ENCODE measurements around the gene SALL3.

GRCh38 chr18:78995740-78996395, 16.2 kb downstream of the SALL3 start:
- TF ChIP-seq GATA2 (IDR thresholded peaks at IDR 0.05; ENCODE audit: low read depth, low read length), result no peak
- TF ChIP-seq GATA3 (IDR thresholded peaks at IDR 0.05; ENCODE audit: low read depth, low read length), result no peak

All from SH-SY5Y (cell line).